GM21717 (cell line): ENCODE data around the gene FIGNL2.
"Not testable (repeated sequence)": the region's sequence is repeated elsewhere in the genome, so short reads cannot be mapped to it uniquely, and the experiment has no call there.

ENCODE experiments used
- ATAC-seq: cut with Tn5 transposase; IDR thresholded peaks from one replicate; pipeline ENCODE4 v1.9.1; 2021; ENCODE audit warnings: mild to moderate bottlenecking, moderate library complexity; ENCODE audit not compliant: unreplicated experiment

FIGNL2 gene

GRCh38 chr12:51848326-51848727 is at the start of gene FIGNL2:
TSS of gene FIGNL2 (minus strand) at chr12:51848718. CDS start at chr12:51822413, 26,305 bp downstream.
- no peak for ATAC-seq

- ATAC-seq: no peak
Measured at GRCh38 chr12:51897181-51897580, 48.7 kb upstream of the FIGNL2 start.

DNA sequence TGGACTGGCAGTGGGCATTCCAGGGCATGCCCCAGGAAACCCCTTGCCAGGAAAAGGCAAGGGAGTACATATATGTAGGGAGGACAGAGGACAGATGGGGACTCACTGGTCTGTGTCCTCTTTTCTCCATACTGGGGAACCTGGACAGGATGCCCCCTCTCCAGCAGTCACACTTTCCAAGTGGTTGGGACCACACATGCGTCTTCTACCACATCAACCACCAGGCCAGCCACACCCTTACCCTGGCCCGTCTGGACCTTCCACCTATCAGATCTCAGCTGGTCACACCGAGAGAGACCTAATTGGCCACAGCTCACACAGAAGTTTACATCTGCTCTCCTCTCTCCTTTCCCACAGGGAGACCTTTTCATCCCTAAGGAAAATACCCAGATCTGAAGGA is 47.7 kb upstream of the FIGNL2 start:
- ATAC-seq: no peak

DNA sequence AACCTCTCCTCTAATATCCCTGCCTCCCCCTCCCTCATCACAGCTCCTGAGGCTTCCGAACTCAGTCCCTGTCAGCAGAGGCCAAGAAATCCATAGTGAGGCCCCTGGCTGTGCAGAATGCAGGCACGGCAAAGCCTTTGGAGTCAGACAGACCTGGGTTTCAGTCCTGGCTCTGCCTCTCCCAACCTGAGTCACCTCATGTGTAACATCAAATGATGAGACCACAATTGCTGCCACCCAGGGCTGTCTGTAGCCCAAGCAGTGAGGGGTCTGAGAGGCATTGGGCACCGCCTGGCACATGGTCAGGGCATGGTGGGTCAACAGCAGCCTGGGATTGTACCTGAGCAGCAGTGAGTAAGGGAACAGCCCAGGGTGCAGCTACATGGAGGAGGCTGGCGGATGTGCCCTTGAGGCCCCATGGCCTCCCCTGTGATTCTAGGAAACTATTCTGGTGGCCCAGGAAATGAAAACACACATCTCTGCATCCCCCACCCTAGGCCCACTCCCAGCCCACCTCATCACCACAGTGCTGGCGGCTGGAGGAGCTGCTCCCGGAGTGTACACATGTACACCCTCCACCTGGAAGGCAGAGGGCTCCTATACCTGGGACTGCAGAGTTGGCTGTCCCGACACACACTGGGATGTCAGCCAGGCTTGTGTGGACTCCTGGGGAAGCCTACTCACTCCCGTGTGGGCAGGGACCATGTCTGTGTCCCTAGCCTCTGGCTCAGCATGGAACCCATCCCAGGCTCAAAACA is 47.0 kb upstream of the FIGNL2 start:
- ATAC-seq: no peak

DNA sequence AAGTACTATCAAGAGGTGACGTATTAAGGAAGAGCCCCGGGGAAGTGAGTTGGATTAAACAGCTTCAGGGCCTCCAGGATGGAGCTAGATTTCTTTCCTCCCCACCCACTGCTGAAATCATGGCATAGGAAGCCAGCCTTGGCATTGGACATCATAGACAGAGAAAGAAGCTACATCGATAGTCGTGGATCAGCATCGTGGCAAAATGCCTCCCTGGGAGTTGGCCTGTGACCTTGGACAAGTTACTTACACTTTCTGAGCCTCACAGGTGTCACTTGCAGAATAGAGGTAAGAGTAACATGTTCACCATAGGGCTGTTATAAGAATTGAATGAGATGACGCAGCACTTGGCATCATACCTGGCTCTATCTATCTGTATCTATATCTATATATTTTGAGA is 45.3 kb upstream of the FIGNL2 start:
- no peak for ATAC-seq

GRCh38 chr12:51891843-51892242 is 43.3 kb upstream of the FIGNL2 start:
- no peak for ATAC-seq

- ATAC-seq: no peak
Measured at GRCh38 chr12:51890511-51891171, 42.1 kb upstream of the FIGNL2 start.

- no peak for ATAC-seq
Measured at GRCh38 chr12:51890133-51890464, 41.6 kb upstream of the FIGNL2 start.

- no peak for ATAC-seq
Measured at GRCh38 chr12:51889216-51890132, 41.0 kb upstream of the FIGNL2 start.

- no peak for ATAC-seq
Measured at GRCh38 chr12:51888316-51889215, 40.0 kb upstream of the FIGNL2 start.

- no peak for ATAC-seq
Measured at GRCh38 chr12:51887476-51888315, 39.2 kb upstream of the FIGNL2 start, which contains the start of gene ANKRD33. TSS of gene ANKRD33 (plus strand) at chr12:51888103. CDS start at chr12:51888187, 84 bp downstream.

DNA sequence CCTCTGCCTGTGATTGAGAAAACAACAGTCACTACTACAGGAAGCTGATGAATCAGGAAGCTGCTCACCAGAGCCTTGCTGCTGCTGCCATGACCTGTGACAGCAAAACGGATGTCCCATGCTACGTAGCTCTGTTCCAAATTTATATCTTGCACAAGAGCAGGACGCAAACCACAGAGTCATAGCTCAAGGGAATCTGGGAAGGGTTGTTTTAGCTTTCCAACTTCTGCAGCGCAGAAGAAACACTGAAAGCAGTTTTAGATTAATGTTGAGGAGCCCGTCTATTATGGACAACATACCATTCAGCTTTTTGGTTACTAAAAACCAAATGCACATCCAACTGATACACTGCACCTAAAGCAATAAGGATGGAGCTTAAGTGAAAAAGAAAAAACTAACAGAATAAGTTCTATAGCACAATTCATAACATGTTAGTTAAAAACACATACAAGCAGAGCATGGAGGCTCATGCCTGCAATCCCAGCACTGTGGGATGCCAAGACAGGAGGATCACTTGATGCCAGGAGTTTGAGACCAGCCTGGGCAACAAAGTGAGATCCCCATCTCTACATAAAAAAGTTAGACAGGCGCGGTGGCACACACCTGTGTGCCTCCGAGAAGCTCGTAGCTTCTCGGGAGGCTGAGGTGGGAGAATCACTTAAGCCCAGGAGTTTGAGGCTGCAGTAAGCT is 37.6 kb upstream of the FIGNL2 start:
- no peak for ATAC-seq

DNA sequence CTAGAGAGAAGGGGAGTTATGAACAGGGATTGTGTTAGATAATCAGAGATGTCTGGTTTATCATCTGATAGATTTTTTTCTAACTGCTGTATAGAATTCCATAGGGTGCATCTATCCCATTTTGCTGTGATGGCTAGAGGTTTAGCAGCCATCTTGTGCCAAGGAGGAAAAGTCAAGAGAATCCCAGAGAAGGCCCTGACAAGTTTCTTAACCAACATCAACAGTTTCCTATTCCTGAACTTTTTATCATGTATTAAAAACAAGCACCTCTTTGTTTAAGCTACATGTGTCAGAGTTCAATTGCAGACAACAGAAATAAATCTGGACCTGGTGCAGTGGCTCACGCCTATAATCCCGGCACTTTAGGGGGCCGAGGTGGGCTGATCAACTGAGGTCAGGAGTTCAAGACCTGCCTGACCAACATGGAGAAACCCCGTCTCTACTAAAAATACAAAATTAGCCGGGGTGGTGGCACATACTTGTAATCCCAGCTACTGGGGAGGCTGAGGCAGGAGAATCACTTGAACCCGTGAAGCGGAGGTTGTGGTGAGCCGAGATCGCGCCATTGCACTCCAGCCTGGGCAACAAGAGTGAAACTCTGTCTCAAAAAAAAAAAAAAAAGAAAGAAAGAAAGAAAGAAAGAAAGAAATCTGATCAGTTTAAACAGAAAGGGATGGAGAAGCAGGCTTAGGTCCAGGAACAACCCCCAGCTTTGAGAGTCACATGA is 36.9 kb upstream of the FIGNL2 start:
- ATAC-seq: not testable (repeated sequence)

DNA sequence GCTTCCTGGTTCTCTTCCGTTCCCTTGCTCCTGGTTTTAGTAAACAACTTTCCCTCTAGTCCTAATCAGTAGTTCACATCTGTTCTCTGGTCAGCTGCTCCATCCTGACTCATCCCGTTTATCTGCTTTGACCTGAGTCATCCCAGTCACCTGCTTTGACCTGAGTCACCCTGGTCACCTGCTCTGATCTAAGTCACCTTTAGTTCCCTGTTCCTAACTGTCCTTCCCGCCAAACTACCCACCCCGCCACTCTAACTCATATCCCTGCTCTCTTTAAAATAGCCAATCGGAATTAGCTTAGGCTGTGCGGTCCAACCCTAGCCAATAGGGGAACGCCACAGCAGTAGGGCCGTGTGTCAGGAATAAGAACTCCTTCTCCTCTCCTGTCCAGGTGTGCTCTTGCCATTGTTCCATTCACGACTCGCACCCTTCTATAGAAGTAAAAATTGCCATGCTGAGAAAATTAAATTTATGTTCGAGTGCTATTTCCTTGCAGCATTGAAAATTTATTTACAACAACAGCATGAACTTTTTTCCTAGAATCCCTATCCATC is 36.2 kb upstream of the FIGNL2 start:
- ATAC-seq: no peak

DNA sequence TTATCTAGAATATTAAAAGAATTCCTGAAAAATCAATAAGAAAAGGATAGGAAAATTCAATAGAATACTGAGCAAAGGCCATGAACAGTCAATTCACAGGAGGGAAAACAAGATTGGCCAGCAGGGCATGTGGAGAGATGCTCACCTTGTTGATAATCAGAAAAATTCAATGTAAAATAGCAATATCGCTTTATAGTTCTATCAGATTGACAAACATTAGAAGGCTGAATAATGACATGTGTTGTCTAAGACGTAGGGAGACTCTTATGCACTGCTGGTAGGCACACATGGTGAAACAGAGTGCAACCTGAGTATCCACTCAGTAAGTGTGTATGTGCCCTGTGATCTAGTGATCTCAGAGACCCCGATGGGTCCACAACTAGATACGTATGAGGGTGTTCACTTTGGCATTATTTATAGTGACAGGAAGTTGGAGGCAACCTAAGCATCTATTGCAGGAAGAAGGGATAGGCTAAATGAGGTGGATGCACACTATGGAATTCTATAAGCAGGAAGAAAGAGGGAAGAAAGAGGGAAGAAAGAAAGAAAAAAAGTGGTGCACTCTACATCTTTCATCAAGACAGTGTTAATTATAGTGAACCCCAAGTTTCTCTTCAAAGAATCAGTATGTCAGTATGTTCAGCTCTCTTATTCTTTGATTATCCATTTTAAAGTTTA is 35.6 kb upstream of the FIGNL2 start:
- ATAC-seq: no peak

DNA sequence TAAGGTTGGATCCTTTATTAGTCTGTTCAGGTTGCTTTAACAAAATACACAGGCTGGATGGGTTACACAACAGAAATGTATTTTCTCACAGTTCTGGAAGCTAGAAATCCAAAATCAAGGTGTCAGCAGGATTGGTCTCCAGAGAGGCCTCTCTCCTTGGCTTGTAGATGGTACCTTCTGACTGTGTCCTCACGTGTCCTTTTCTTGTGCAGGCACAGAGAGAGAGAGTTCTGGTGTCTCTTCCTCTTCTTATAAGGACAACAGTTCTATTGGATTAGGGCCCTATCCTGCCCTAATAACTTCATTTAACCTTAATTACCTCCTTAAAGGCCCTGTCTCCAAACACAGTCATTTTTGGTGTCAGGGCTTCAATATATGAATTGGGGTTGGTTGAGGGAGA is 34.8 kb upstream of the FIGNL2 start:
- ATAC-seq: no peak

DNA sequence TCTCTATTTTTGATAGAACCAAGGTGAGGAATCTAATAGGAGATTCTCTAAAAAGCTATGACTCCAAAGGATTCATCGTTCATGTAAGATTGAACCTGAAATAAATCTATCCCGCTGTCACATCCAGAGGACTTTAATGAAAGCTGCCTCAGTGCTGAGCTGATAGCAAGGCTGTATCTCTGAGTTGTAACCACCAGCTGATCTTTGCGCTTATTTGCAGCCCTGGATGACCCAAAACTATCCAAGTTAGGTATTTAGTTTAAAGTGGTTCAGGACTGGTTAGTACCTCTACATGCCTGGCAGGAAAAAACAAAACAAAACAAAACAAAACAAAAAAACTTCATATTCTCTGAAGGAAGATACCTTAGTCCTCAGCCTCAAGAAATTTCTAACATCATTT is 30.6 kb upstream of the FIGNL2 start:
- no peak for ATAC-seq
